ENCODE measurements around the gene PREPL.

DNA sequence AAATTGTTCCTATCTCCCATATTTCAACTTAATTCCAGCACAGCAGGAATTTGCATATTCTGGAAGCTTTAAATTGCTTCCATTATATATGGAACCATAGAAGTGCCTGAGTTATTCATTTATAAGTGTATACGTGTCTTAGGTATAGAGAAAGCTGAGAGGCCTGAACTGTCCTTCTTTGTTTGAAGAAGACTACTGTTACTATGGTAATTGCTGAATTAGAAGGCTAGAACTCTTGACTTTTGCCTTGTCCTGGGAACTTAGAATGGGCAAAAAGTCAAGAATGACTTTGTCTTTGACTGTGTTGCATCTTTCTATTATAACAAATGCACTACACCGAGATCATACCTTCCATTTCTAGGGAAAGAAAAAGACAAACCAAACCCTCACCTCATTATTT is 16.2 kb upstream of the PREPL start:
- TF ChIP-seq CTCF (IDR thresholded peaks at IDR 0.05) (no peak), POLR2A (IDR thresholded peaks at IDR 0.05) (no peak)

Measured in lower leg skin (tissue), 3 donors.